OCI-LY3 (cell line): ENCODE measurements around the gene MARCHF4.

Experiments
- CTCF ChIP-seq: fragments of 200-600, 300-600 bp; sonication (generic); IDR thresholded peaks from 2 replicates; pipeline ENCODE4 v1.5.1; 2014; ENCODE audit warnings: antibody characterized with exemption, low read length, low read depth
- EZH2phosphoT487 ChIP-seq: fragments of 200-600 bp; shearing (Covaris generic); IDR thresholded peaks from 2 replicates; pipeline ENCODE4 v1.6.1; 2018; ENCODE audit warnings: antibody characterized with exemption, mixed run types, low read depth

DNA sequence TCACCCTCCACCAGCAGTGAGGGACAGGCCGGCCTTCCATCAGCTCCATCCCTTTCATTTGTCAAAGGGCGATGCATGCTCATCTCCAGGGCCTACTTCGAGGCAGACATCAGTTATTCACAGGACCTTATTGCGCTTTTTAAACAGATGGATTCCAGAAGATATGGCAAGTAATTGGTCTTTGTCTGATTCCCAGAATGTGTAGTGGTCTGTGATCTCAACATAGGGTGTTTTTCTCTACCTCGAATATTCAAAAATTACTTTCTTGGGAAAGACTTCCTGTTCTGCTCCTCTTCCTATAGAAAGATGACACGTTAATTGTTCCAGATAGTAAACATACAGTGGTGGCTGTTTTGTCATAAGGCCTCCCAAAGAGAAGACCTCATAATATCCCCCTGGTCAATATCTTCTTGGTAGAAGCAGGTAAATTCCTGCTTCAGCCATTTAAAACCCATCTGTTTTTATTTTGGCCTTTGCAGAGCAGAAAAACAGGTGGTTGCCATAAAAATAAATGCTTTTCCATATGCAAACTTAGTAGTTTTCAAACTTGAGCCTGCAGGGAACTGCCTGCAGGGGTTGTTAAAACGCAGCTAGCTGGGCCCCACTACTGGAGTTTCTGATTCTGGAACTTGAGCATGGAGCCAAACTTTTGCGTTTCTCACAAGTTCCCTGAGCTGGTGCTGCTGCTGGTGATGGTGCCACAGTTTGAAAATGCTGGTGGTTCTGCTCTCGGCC, 48.3 kb upstream of the MARCHF4 start:
- no peak for TF ChIP-seq CTCF
- no peak for TF ChIP-seq EZH2phosphoT487
